Right lobe of liver (tissue), 6 donors: Measurements from ENCODE around the gene RTL1. TPM values are rescaled to one million over a fixed set of nuclear protein-coding genes. Genes with fewer than 3 reads are reported as not detected.

Source experiments
- ATAC-seq, 4 donors: fragments of 200-7000 bp; cut with Tn5 transposase; one replicate each; pipeline ENCODE4 v1.9.1; 2020; ENCODE audit warnings: mild to moderate bottlenecking in 4 of 4, moderate library complexity in 4 of 4
- DNase-seq, 3 donors: peaks; one replicate each; pipeline ENCODE4 v3.0.0-alpha.2; 2020
- H3K27ac ChIP-seq, 3 donors: fragments of 200-600 bp; one replicate each; pipeline ENCODE4 v1.8.0; 2022
- H3K27me3 ChIP-seq, 2 donors: fragments of 200-600 bp; one replicate each; pipeline ENCODE4 v1.8.0; 2022
- H3K36me3 ChIP-seq, 4 donors: fragments of 200-600 bp; sonication (generic) in 1 of 4; one replicate each; pipeline versions ENCODE4 v1.5.1 to v1.8.0; 2017 to 2022; ENCODE audit warnings: control low read depth in 1 of 4
- H3K4me1 ChIP-seq, 4 donors: fragments of 200-600 bp; sonication (generic) in 1 of 4; one replicate each; pipeline versions ENCODE4 v1.5.1 to v1.8.0; 2017 to 2022; ENCODE audit warnings: control low read depth in 1 of 4
- H3K4me3 ChIP-seq, 3 donors: fragments of 200-600 bp; one replicate each; pipeline ENCODE4 v1.8.0; 2022
- H3K9me3 ChIP-seq, 4 donors: fragments of 200-600 bp; sonication (generic) in 1 of 4; one replicate each; pipeline versions ENCODE4 v1.5.1 to v1.8.0; 2017 to 2022; ENCODE audit warnings: control low read depth in 1 of 4
- POLR2A ChIP-seq: fragments of 450-650 bp; IDR thresholded peaks from one replicate; pipeline ENCODE4 v1.6.1; 2017; ENCODE audit warnings: antibody characterized with exemption, mild to moderate bottlenecking
- WGBS: methylation state at CpG from one replicate; pipeline ENCODE4 v1.1.6; 2018; ENCODE audit warnings: low coverage, low lambda C conversion rate; ENCODE audit not compliant: insufficient coverage; ENCODE audit errors: missing lambda C conversion rate; 5-methylcytosine and 5-hydroxymethylcytosine counted together
- intact Hi-C, 2 donors: fragments of 100-400 bp; cut with DNase I; formaldehyde crosslinking; loops; one replicate each; pipeline versions ENCODE4 v1.11.2 to v1.14.1; 2022
- total RNA-seq, 6 experiments: library from RNA; depleted of rRNA in 2 of 6; stranded (reverse); fragments of >200 nt in 2 of 6; fragmentation: NEBNext Ultra II Directional in 3 of 6; extraction: Animal tissue kit (Norgen Biotek cat#: 25700) in 3 of 6; gene quantifications; one replicate each; pipeline versions ENCODE4 v1.1.0 to v1.2.4, GENCODE V29; 2016 to 2023
- TF ChIP-seq, protein P1 (sequence below), 4 donors: fragments of 200-600 bp in 3 of 4; fragments of 450-650 bp in 1 of 4; IDR thresholded peaks; one replicate each; pipeline versions ENCODE4 v1.5.1 to v1.8.0; 2016 to 2022; ENCODE audit warnings: antibody characterized with exemption in 4 of 4, mild to moderate bottlenecking in 2 of 4
- donor health status: DM: no; HTN: yes; CAD: no.
- donor health status: DM: no; HTN: no; CAD: no.
- donor health status: DM: no; HTN: no; CAD: no.
- donor health status: DM: no; HTN: yes; CAD: no.
- donor health status: DM: no; HTN: yes; CAD: no.

The RTL1 gene
- total RNA-seq, 6 experiments from 2014 or later = 0.04 TPM; not detected in 5

DNA sequence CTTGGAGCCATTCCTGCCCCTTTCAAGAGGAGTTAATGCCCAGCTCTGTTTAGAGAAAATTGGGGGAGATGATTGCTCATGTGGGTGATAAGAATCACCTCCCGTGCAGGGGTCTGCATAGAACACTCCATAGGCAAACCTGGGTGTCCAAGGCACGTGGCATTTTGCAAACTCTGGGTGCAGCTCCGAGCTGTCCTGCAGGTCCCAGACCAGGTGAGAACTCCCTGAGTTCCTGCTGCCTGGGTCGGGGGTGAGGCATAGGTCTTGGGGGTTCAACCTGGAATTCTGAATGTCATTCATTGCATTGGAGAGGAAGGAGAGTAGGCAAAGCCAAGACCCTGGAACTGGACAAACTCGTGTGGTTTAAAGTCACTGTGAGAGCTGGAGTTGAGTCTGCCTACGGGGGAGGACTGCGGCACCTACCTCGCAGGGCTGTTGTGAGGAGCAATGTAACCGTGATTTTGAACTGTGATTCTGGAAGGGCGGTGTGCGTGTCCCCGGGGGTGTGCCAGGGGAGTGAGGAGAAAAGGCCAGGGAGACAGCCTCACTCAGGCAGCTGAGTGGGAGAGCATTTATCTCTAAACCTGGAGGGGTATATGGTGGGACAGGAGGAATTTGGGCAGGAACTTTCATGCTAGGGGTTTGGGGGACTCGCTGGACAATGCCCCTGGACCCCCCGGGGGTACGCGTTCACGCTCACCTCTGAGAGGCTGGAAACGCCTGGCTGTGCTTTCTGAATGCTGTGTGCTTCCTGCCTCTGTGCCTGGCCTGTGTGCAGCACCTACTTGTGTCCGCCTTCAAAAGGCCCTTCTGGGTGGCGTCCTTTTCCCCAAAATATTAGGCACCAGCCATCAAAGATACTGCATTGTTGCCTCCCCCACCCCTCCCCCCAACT, 47.2 kb downstream of the RTL1 start:
- intact Hi-C loops = loop anchor here (10.0 kb wide), 2 partner anchors 368 to 768 kb away; no protein-coding TSS in a partner anchor
- H3K4me3 ChIP-seq = no peak overlapping the region
- no peaks in the 10 kb centered on the region for H3K9me3 ChIP-seq
- H3K4me1 ChIP-seq = no peaks in the 10 kb centered on the region
- 66% methylated on average over 10 of the region's 20 CpGs for WGBS
- DNase-seq (peak in 1 of 3 donors; percentile 27), ATAC-seq (no peak)
- H3K27ac ChIP-seq = no peak overlapping the region
- no peaks in the 10 kb centered on the region for H3K27me3 ChIP-seq
- no peaks in the 10 kb centered on the region for H3K36me3 ChIP-seq
- no peak for TF ChIP-seq POLR2A
- TF ChIP-seq, protein P1, sequence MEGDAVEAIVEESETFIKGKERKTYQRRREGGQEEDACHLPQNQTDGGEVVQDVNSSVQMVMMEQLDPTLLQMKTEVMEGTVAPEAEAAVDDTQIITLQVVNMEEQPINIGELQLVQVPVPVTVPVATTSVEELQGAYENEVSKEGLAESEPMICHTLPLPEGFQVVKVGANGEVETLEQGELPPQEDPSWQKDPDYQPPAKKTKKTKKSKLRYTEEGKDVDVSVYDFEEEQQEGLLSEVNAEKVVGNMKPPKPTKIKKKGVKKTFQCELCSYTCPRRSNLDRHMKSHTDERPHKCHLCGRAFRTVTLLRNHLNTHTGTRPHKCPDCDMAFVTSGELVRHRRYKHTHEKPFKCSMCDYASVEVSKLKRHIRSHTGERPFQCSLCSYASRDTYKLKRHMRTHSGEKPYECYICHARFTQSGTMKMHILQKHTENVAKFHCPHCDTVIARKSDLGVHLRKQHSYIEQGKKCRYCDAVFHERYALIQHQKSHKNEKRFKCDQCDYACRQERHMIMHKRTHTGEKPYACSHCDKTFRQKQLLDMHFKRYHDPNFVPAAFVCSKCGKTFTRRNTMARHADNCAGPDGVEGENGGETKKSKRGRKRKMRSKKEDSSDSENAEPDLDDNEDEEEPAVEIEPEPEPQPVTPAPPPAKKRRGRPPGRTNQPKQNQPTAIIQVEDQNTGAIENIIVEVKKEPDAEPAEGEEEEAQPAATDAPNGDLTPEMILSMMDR (IDR thresholded peaks at IDR 0.05) = no peak

DNA sequence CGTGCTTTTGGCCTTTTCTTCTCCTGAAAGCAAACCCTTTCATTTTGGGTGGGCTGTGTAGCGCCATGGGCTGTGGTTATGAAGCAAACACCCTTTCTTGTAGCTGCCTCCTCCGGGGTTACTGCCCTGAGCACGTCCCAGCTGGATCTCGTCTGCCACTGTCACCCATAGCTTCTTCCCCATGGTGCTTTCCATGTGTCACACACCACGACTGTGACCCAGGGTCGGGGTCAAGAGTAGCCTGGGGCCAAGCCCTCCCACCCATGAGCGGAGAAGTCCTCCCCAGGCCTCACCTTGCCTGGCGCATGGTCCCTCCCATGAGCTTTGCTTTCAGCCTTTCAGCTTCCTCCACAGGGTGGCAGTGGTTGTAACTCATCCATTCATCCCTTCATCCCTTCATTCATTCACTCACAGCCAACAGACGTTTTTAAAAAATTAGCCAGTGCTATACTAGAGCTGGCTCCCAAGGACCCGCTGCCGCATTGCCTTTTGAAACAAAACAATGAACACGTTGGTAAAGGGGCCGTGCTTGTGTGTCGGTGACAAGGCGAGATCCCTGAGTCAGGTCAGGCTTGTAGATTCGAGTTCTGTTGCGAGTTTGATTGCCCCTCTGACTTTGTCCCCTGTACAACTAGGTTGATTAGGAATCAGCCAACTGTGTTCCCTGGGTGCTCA, 48.1 kb downstream of the RTL1 start:
- intact Hi-C loops = loop anchor here (10.0 kb wide), 2 partner anchors 369 to 769 kb away; no protein-coding TSS in a partner anchor
- no peaks in the 10 kb centered on the region for H3K4me1 ChIP-seq
- WGBS = 47% methylated on average over 3 of the region's 18 CpGs

DNA sequence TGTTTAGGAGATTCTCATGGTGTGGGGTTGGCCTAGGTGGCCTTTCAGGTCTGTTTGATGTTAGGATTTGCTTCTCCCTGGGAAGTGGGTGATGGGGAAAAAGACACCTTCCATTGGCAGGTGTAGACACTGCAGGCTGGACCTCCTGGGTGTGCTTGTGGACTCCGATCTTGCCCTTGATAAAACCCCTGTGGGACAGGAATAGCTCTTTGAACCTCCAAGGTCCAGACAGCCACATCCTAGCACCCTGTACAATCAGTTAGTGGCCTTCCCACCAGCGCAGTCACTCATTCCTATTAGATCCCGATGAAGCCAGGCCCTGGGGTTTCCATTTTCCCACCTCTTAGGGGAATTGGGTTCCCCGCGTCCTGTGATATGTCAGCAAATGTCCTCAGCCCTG, 49.1 kb downstream of the RTL1 start:
- TF ChIP-seq, protein P1 (IDR thresholded peaks at IDR 0.05) = no peak
- no peak for TF ChIP-seq POLR2A
- WGBS = 82% methylated on average over 2 of the region's 5 CpGs
- H3K27ac ChIP-seq = no peak overlapping the region
- no peaks in the 10 kb centered on the region for H3K27me3 ChIP-seq
- no peak for DNase-seq
- H3K4me1 ChIP-seq = no peaks in the 10 kb centered on the region
- H3K36me3 ChIP-seq = no peaks in the 10 kb centered on the region
- H3K9me3 ChIP-seq = no peaks in the 10 kb centered on the region
- intact Hi-C loops = loop anchor here (5.0 to 10.0 kb wide), 4 partner anchors 370 to 773 kb away; no protein-coding TSS in a partner anchor
- H3K4me3 ChIP-seq = no peak overlapping the region
- ATAC-seq = no peak

More for the DNA sequence above, 48.1 kb downstream of the RTL1 start:
- no peak overlapping the region for H3K27ac ChIP-seq
- no peaks in the 10 kb centered on the region for H3K27me3 ChIP-seq
- ATAC-seq (no peak), DNase-seq (no peak)
- H3K4me3 ChIP-seq = no peak overlapping the region
- H3K36me3 ChIP-seq = no peaks in the 10 kb centered on the region
- H3K9me3 ChIP-seq = no peaks in the 10 kb centered on the region
- no peak for TF ChIP-seq POLR2A
- TF ChIP-seq, protein P1 (IDR thresholded peaks at IDR 0.05) = no peak

DNA sequence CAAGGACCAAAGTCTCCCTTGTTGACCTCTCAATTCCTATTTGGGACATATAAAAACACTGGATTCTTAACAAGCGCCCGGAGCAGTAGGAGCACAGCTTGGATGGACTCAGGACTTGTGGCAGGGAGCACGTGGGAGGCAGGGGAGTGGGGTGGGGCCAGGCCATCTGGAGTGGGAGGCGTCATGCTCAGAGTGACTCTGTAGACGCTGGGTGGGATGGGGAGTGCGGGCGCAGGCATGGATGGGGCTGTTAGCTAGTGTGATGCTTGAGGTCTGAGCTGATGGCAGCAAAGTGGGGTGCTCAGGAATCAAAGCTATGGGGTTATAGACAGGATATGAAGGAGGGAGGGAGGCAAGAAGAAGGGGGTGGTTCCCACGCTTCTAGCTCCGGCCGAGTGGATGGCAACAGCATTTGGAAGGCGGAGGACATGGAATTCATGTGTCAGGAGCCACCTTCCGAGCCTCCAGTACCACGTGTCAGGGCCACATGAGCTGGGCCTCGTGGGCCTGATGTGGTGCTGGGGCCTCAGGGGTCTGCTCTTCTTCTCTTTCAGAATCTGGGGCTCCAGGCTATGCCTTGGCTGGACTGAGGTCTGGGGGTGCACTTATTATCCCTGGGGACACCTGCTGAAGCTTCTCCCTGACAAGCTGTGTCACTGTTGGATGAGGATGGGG, 51.4 kb downstream of the RTL1 start:
- no peak overlapping the region for H3K27ac ChIP-seq
- DNase-seq = no peak
- no peak for ATAC-seq

More for the DNA sequence above, 51.4 kb downstream of the RTL1 start:
- Histone ChIP-seq H3K4me1 (no peaks in the 10 kb centered on the region), H3K36me3 (no peaks in the 10 kb centered on the region), H3K27me3 (no peaks in the 10 kb centered on the region), H3K4me3 (no peak overlapping the region), H3K9me3 (no peaks in the 10 kb centered on the region)
- no peak for TF ChIP-seq POLR2A
- TF ChIP-seq, protein P1 (IDR thresholded peaks at IDR 0.05) = no peak
- whole genome bisulfite sequencing = 74% methylated on average over 14 of the region's 14 CpGs
- intact Hi-C loops = loop anchor here (5.0 to 10.0 kb wide), 4 partner anchors 373 to 775 kb away; no protein-coding TSS in a partner anchor
